ENCODE data around the gene TOLLIP.

Gene TOLLIP

DNA sequence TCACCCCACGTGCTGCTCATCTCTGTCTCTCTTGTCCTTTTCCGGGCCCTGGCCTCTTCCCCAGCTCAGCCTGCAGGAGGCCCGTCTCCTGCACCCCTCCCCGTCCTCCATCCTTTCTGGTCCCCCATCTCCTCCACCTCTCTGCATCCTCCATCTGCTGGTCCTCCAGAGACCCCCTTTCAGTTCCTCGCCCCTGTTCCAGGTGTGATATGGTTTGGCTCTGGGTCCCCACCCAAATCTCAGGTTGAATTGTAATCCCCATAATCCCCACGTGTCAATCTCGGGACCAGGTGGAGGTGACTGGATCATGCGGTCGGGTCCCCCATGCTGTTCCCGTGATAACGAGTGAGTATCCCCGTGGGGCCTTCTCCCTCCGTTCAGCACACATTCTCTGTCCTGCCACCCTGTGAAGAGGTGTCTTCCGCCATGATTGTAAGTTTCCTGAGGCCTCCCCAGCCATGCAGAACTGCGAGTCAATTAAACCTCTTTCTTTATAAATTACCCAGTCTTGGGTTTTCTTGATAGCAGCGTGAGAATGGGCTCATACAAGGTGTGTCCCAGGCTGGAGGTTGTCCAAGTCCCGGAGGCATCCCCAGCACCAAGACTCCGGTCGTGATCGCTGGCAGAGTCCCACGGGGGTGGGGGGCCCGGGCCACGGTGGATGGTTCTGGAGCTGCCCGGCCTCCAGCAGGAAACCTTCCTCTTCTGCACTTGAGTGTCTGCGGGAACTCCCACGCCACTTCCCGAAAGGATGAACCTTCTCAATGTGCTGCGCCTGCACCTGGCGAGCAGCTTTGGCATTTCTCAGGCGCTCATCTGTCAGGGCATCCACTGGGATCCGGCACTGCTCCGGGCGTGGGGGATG lies 29.0 kb upstream of the TOLLIP start:
- no peaks in the 10 kb centered on the region for H3K27me3 ChIP-seq (ENCODE audit: control insufficient read depth, insufficient read depth, low read length)
- H3K79me2 ChIP-seq = no peaks in the 10 kb centered on the region
- H3K27ac ChIP-seq = no peak overlapping the region
- H3K4me2 ChIP-seq (ENCODE audit: low read length) = no peak overlapping the region
- TF ChIP-seq, protein P1, sequence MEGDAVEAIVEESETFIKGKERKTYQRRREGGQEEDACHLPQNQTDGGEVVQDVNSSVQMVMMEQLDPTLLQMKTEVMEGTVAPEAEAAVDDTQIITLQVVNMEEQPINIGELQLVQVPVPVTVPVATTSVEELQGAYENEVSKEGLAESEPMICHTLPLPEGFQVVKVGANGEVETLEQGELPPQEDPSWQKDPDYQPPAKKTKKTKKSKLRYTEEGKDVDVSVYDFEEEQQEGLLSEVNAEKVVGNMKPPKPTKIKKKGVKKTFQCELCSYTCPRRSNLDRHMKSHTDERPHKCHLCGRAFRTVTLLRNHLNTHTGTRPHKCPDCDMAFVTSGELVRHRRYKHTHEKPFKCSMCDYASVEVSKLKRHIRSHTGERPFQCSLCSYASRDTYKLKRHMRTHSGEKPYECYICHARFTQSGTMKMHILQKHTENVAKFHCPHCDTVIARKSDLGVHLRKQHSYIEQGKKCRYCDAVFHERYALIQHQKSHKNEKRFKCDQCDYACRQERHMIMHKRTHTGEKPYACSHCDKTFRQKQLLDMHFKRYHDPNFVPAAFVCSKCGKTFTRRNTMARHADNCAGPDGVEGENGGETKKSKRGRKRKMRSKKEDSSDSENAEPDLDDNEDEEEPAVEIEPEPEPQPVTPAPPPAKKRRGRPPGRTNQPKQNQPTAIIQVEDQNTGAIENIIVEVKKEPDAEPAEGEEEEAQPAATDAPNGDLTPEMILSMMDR (IDR thresholded peaks at IDR 0.05) = no peak
- no peak overlapping the region for H2AFZ ChIP-seq
- H3K4me1 ChIP-seq = no peaks in the 10 kb centered on the region
- no peaks in the 10 kb centered on the region for H3K9me3 ChIP-seq (ENCODE audit: control insufficient read depth, low read length)
- H3K4me3 ChIP-seq (ENCODE audit: low read depth, low read length) = no peak overlapping the region
- no peak overlapping the region for H3K9ac ChIP-seq
- H3K36me3 ChIP-seq (ENCODE audit: control insufficient read depth, insufficient read depth, low read length) = no peaks in the 10 kb centered on the region

DNA sequence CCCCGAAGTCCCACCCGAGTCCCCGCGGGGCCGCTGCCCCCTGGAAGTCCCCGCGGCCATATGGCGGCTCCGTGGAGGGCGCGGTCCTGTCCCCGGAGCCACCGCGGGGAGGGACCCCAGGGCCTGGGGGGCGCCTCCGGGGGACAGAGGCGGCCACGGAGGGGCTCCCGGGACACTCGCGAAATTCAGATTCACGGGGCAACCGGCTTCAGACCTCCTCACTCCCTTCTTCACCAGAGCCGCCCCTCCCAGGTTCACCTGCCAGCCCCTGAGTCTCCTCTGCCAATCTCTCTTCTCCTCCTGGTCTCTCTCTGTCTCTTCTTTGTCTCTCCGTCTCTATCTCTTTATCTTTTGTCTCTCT lies 28.2 kb upstream of the TOLLIP start:
- Histone ChIP-seq H3K9me3 (ENCODE audit: control insufficient read depth, low read length) (no peaks in the 10 kb centered on the region), H3K27ac (no peak overlapping the region), H2AFZ (no peak overlapping the region), H3K4me3 (ENCODE audit: low read depth, low read length) (no peak overlapping the region), H3K79me2 (no peaks in the 10 kb centered on the region), H3K9ac (no peak overlapping the region), H3K27me3 (ENCODE audit: control insufficient read depth, insufficient read depth, low read length) (no peaks in the 10 kb centered on the region), H3K4me1 (no peaks in the 10 kb centered on the region), H3K36me3 (ENCODE audit: control insufficient read depth, insufficient read depth, low read length) (no peaks in the 10 kb centered on the region), H3K4me2 (ENCODE audit: low read length) (no peak overlapping the region)
- TF ChIP-seq, protein P1 (IDR thresholded peaks at IDR 0.05) = no peak

DNA sequence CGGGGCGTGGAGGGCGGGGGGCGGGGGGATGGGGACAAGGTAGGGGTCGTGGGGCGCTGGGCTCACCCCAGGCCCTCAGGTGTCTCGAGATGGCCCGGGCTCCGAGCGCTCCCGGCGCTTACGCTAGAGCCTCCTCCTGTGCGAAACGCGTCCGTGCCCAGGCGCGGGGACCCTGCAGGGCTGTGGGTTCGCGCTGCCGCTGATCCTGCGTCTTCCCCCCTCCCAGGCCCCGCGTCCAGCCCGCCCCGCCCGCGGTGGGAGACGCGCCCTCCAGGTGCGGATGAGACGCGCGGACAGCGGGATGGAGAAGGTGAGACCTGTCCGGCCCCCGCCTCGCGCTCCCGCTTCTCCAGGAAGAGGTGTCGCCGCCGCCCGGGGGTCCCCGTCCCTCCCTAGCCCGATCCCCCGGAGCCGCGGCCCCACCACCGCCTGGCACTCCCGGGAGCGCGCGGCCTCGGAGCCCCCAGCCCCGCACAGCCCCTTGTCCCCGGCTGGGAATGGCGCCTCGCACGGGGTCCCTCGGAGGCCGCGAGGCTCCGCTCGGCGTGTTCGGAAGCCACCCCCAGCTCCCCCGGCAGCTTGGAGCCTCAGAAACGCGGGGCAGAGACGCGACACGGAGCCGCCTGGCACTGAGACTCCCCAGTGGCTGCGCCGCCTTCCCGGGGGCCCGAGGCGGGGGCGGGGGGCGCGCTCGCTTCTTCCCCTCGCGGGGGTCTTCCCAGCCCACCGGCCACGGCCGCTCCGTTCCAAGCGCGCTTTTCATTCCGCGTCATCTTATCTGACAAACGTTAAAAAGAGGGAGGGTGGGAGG lies 27.6 kb upstream of the TOLLIP start:
- Histone ChIP-seq H3K79me2 (no peaks in the 10 kb centered on the region), H3K4me3 (ENCODE audit: low read depth, low read length) (no peak overlapping the region), H3K27me3 (ENCODE audit: control insufficient read depth, insufficient read depth, low read length) (no peaks in the 10 kb centered on the region), H2AFZ (peak overlapping the region; percentile 50), H3K4me1 (no peaks in the 10 kb centered on the region), H3K4me2 (ENCODE audit: low read length) (no peak overlapping the region), H3K27ac (no peak overlapping the region), H3K9ac (no peak overlapping the region), H3K36me3 (ENCODE audit: control insufficient read depth, insufficient read depth, low read length) (no peaks in the 10 kb centered on the region), H3K9me3 (ENCODE audit: control insufficient read depth, low read length) (no peaks in the 10 kb centered on the region)
- TF ChIP-seq, protein P1 (IDR thresholded peaks at IDR 0.05) = no peak

DNA sequence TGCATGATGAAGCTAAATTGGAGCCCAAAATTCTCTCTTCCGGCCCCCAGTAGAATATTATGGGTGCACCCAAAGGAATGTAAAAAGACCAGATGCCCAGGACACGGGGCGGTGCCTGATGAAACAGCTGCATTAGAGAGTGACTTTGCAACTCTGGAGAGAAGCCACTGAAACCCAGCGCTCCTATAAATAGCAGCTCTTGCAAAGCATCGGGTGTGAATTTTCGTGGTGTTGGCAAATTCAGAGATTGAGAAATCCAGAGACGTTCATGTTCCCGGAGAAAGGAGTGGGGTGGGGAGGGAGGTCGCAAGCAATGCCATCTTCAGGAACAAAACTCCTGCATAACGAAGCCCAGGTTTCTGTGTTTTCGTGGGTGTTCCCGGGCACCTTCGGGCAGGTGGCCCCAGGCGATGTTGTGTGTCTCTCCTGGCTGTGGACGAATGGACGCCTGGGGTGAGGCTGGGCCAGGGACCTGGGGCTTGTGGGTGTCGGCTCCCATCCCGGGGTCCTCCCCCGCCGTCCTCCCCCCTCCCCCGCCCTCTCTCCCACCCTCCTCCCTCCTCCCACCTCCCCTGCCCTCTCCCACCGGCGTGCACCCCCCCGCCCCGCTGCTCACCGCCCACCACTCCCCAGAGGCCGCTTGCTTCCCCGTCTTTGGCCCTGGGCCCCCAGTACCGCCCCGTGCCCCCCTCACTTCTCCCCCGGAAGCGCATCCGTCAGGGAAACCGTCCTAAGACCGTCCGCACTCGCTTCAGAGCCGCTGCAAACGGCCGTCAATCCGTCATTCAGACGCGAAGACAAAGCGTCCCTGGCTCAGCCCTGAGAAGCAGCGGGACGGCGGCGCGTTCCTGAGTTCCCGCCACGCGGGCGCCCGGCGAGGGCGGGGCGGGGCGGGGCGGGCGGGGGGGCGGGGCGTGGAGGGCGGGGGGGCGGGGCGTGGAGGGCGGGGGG lies 26.7 kb upstream of the TOLLIP start:
- no peak overlapping the region for H3K9ac ChIP-seq

More for the DNA sequence above, 26.7 kb upstream of the TOLLIP start:
- Histone ChIP-seq H3K9me3 (ENCODE audit: control insufficient read depth, low read length) (no peaks in the 10 kb centered on the region), H3K4me1 (no peaks in the 10 kb centered on the region), H3K79me2 (no peaks in the 10 kb centered on the region), H3K27me3 (ENCODE audit: control insufficient read depth, insufficient read depth, low read length) (no peaks in the 10 kb centered on the region), H2AFZ (peak overlapping the region; percentile 62), H3K4me3 (ENCODE audit: low read depth, low read length) (peak overlapping the region; percentile 9), H3K27ac (no peak overlapping the region), H3K36me3 (ENCODE audit: control insufficient read depth, insufficient read depth, low read length) (no peaks in the 10 kb centered on the region), H3K4me2 (ENCODE audit: low read length) (peak overlapping the region; percentile 57)
- TF ChIP-seq, protein P1 (IDR thresholded peaks at IDR 0.05) = no peak

Measured in parathyroid adenoma (tissue), 2 donors.